SK-N-SH treated with all-trans-retinoic acid at 6 μM for 48 hours (cell line): ENCODE measurements around the gene CD3D.

ENCODE experiments used
- ATAC-seq: fragments of 200-7000 bp; cut with Tn5 transposase; 3 replicates; pipeline ENCODE4 v1.9.1; 2020; ENCODE audit warnings: mild to moderate bottlenecking, moderate library complexity
- BACH2 ChIP-seq: fragments of 250-450 bp; sonication (Bioruptor Pico); IDR thresholded peaks from 2 replicates; pipeline ENCODE4 v1.9.0; 2021; ENCODE audit warnings: mild to moderate bottlenecking, borderline replicate concordance
- CREB5 ChIP-seq: fragments of 250-450 bp; sonication (Bioruptor Pico); IDR thresholded peaks from 2 replicates; pipeline ENCODE4 v1.5.1; 2020; ENCODE audit warnings: low read depth, mild to moderate bottlenecking, moderate library complexity
- CSDC2 ChIP-seq: fragments of 250-450 bp; sonication (Bioruptor Pico); IDR thresholded peaks from 2 replicates; pipeline ENCODE4 v1.5.0; 2020; ENCODE audit warnings: mild to moderate bottlenecking, moderate library complexity
- GLIS3 ChIP-seq: fragments of 250-450 bp; sonication (Bioruptor Pico); IDR thresholded peaks from 2 replicates; pipeline ENCODE4 v1.5.0; 2020; ENCODE audit warnings: mild to moderate bottlenecking, moderate library complexity
- OSR1 ChIP-seq: fragments of 250-450 bp; sonication (Bioruptor Pico); IDR thresholded peaks from 2 replicates; pipeline ENCODE4 v1.8.0; 2022; ENCODE audit warnings: moderate library complexity, mild to moderate bottlenecking, inconsistent platforms
- PPARA ChIP-seq: fragments of 250-450 bp; sonication (Bioruptor Pico); IDR thresholded peaks from 2 replicates; pipeline ENCODE4 v1.5.0; 2020; ENCODE audit warnings: mild to moderate bottlenecking, borderline replicate concordance
- SNAI2 ChIP-seq: fragments of 250-450 bp; sonication (Bioruptor Pico); IDR thresholded peaks from 2 replicates; pipeline ENCODE4 v1.5.0; 2020; ENCODE audit warnings: mild to moderate bottlenecking, moderate library complexity
- TCF4 ChIP-seq: fragments of 250-450 bp; sonication (Bioruptor Pico); IDR thresholded peaks from 2 replicates; pipeline ENCODE4 v1.8.0; 2021; ENCODE audit warnings: mild to moderate bottlenecking, moderate library complexity, borderline replicate concordance
- TOX ChIP-seq: fragments of 250-450 bp; sonication (Bioruptor Pico); IDR thresholded peaks from 2 replicates; pipeline ENCODE4 v1.8.0; 2021; ENCODE audit warnings: mild to moderate bottlenecking, moderate library complexity, borderline replicate concordance
- TSHZ2 ChIP-seq: fragments of 250-450 bp; sonication (Bioruptor Pico); IDR thresholded peaks from 2 replicates; pipeline ENCODE4 v1.5.0; 2020; ENCODE audit warnings: mild to moderate bottlenecking, moderate library complexity
- ZC3H10 ChIP-seq: fragments of 250-450 bp; sonication (Bioruptor Pico); IDR thresholded peaks from 2 replicates; pipeline ENCODE4 v1.5.1; 2021; ENCODE audit warnings: mild to moderate bottlenecking, moderate library complexity
- ZFP3 ChIP-seq: fragments of 250-450 bp; sonication (Bioruptor Pico); IDR thresholded peaks from 2 replicates; pipeline ENCODE4 v1.5.0; 2020; ENCODE audit warnings: mild to moderate bottlenecking, moderate library complexity
- ZFP30 ChIP-seq: fragments of 450-650 bp; formaldehyde crosslinking; IDR thresholded peaks from 2 replicates; pipeline ENCODE4 v1.5.0; 2022; ENCODE audit warnings: mild to moderate bottlenecking, moderate library complexity
- ZNF565 ChIP-seq: fragments of 450-650 bp; formaldehyde crosslinking; conservative IDR thresholded peaks from 2 replicates; pipeline ENCODE4 v1.5.0; 2020; ENCODE audit warnings: low read depth, mild to moderate bottlenecking, moderate library complexity
- ZNF70 ChIP-seq: fragments of 450-650 bp; formaldehyde crosslinking; IDR thresholded peaks from 2 replicates; pipeline ENCODE4 v1.5.0; 2020; ENCODE audit warnings: mild to moderate bottlenecking, moderate library complexity
- ZNF8 ChIP-seq: fragments of 450-650 bp; formaldehyde crosslinking; IDR thresholded peaks from 2 replicates; pipeline ENCODE4 v1.5.0; 2020; ENCODE audit warnings: mild to moderate bottlenecking, moderate library complexity
- TF ChIP-seq, protein P1 (sequence below): fragments of 250-450 bp; sonication (Bioruptor Pico); IDR thresholded peaks from 2 replicates; pipeline ENCODE4 v1.8.0; 2020; ENCODE audit warnings: mild to moderate bottlenecking, moderate library complexity, borderline replicate concordance

The CD3D gene

DNA sequence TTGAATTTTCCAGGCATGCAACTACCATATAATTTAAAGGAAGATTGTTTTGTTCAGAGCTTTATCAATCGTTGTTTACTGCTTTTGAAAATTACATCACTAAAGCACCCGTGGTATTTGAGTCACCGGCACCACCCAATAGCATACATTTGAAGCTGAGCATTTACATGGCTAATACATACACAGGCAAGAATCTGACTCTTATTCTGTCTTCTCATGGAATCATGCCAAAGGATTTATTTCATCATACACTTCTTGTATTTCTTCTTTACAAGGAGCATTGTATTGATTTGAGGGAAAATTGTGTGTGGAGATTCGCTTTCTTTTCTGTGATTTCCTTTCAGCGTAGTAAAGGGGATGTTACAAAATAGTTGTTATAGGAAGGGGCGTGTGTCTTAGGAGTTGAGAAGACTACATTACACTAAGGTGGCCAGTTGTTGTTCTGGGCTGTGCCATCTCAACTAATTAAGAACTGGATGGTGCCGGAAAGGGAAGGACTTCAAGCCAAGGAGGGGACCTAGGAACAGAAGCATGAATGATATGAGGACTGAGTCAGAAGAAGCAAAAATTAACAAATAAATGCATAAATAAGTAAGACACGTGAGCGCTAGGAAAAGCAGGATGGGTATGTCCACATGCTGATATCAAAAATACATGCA lies 50.9 kb downstream of the CD3D start (continued):
- TF ChIP-seq ZFP3 (CRISPR knock-in tag) (no peak), ZFP30 (CRISPR knock-in tag) (no peak)

DNA sequence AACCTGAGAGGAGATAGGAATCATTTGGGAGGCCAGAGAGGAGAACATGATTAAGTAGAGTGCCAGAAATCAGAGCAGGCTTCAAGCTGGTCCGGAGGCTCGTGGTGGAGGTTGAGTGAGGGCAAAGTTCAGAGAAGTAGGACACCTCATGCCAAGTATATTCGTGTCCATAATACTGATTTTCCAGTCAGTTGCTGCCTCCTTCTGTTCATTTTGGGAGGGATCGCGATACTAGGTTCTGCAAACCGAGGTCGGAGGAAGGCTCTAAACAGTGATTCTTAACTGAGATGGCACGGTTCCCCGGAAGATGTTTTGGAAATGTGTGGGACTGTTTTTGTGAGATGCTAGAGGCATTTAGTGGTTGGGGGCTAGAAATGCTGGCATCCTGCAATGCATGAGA lies 51.6 kb downstream of the CD3D start:
- ATAC-seq = no peak
- no peak for TF ChIP-seq ZNF8 (CRISPR knock-in tag)
- TF ChIP-seq ZNF565 = no peak
- no peak for TF ChIP-seq ZNF70 (CRISPR knock-in tag)
- no peak for TF ChIP-seq CREB5 (CRISPR knock-in tag)
- TF ChIP-seq TSHZ2 (CRISPR knock-in tag) = no peak
- no peak for TF ChIP-seq GLIS3 (CRISPR knock-in tag)
- TF ChIP-seq TCF4 (CRISPR knock-in tag) = no peak
- no peak for TF ChIP-seq ZC3H10
- TF ChIP-seq, protein P1, sequence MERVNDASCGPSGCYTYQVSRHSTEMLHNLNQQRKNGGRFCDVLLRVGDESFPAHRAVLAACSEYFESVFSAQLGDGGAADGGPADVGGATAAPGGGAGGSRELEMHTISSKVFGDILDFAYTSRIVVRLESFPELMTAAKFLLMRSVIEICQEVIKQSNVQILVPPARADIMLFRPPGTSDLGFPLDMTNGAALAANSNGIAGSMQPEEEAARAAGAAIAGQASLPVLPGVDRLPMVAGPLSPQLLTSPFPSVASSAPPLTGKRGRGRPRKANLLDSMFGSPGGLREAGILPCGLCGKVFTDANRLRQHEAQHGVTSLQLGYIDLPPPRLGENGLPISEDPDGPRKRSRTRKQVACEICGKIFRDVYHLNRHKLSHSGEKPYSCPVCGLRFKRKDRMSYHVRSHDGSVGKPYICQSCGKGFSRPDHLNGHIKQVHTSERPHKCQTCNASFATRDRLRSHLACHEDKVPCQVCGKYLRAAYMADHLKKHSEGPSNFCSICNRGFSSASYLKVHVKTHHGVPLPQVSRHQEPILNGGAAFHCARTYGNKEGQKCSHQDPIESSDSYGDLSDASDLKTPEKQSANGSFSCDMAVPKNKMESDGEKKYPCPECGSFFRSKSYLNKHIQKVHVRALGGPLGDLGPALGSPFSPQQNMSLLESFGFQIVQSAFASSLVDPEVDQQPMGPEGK = no peak
- TF ChIP-seq BACH2 (CRISPR knock-in tag) = no peak
- TF ChIP-seq PPARA (CRISPR knock-in tag) = no peak
- no peak for TF ChIP-seq ZFP3 (CRISPR knock-in tag)
- TF ChIP-seq ZFP30 (CRISPR knock-in tag) = no peak
- TF ChIP-seq OSR1 (CRISPR knock-in tag) = no peak
- no peak for TF ChIP-seq SNAI2
- TF ChIP-seq, all 23 proteins: peak for 0

DNA sequence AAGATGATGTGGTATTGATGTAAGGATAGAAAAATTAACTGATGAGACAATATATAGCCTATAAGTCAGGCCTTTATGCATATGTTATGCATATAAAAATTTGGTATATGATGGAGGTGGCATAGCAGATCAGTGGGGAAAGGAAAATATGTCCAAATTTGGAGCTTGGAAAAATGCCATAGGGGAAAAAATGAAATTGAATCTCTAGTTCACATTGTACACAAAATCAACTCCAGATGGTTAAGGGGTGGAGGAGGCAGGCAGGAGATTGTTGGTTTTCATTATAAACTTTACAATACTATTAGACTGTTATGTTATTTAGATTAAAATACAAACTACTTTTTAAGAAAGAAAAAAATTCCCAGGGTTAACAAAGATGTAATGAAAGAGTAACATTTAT lies 53.1 kb downstream of the CD3D start:
- ATAC-seq = no peak
- TF ChIP-seq PPARA (CRISPR knock-in tag) (no peak), TOX (no peak), ZFP30 (CRISPR knock-in tag) (no peak), CSDC2 (CRISPR knock-in tag) (no peak), OSR1 (CRISPR knock-in tag) (no peak)
